HG02981 (cell line): ENCODE results near the gene STIP1.
"Not testable (repeated sequence)": the region's sequence is repeated elsewhere in the genome, so short reads cannot be mapped to it uniquely, and the experiment has no call there.

Experiments
- ATAC-seq: cut with Tn5 transposase; IDR thresholded peaks from one replicate; pipeline ENCODE4 v1.9.1; 2021; ENCODE audit warnings: mild to moderate bottlenecking, moderate library complexity; ENCODE audit not compliant: unreplicated experiment

STIP1 gene

GRCh38 chr11:64157631-64158394 is 28.2 kb upstream of the STIP1 start:
- no peak for ATAC-seq

DNA sequence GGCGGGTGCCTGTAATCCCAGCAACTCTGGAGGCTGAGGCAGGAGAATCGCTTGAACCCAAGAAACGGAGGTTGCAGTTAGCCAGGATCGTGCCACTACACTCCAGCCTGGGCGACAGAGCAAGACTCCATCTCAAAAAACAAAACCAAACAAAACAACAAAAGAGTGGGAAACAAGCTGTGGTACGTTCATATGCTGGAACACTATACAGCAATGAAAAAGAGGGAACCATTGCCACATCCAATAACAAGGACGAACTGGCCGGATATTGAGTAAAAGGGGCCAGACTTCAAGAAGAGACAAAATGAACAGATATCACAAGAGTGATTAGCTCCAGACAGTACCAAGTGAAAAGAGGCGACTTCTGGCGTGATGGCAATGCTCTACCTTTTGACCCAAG is 24.9 kb upstream of the STIP1 start:
- ATAC-seq, result no peak

DNA sequence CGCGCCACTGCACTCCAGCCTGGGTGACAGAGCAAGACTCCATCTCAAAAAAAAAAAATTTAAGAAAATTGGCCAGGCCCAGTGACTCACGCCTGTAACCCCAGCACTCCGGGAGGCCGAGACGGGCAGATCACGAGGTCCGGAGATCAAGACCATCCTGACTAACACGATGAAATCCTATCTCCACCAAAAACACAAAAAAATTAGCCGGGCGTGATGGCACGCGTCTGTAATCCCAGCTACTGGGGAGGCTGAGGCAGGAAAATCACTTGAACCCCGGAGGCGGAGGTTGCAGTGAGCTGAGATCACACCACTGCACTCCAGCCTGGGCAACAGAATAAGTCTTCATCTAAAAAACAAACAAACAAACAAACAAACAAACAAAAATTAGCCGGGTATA is 23.2 kb upstream of the STIP1 start:
- ATAC-seq, result not testable (repeated sequence)

GRCh38 chr11:64163951-64164350 is 22.0 kb upstream of the STIP1 start:
- no peak for ATAC-seq

- no peak for ATAC-seq
Measured at GRCh38 chr11:64164392-64165312, 21.3 kb upstream of the STIP1 start.

GRCh38 chr11:64165481-64165841 is 20.5 kb upstream of the STIP1 start:
- ATAC-seq, result peak; percentile 23

DNA sequence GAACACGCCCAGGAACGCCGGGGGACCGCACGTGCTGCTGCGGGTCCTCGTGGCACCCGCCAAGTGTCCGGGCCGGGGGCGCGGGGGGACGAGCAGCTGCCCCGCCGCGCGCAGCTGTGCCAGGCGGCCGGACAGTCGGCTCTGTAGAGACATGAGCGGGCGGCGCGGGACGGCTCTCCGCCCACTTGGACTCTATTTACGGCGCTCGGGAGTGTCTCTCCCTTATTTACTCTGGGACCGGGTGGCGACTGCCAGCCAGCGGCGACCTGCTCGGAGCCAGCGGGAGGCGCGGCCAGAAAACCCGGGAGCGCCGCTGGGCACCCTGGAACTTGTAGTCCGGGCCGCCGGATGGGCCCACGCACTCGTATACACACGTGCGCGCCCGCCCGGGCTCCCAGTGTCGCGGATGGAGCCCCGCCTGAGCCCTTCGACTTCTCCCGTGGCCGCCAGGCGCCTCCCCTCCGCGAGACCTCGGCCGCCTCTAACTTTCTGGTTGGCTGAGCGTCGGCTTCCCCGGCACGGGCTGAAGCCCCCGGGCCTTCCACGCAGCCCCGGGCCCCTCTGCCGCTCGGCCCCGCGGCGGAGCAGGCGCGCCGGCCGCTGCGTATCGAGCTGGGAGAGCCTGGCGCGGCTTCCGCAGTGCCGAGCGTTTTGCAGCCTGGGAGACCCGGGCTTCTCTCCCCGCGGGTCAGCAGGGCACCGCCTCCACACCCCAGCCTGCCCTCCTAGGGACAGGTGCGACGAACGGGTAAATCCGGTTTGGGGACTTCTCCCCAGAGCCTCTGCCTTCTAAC is 19.9 kb upstream of the STIP1 start, which contains the start of gene MACROD1:
Gene MACROD1, minus strand, starts transcription at position 272 of the 794 bp plus-strand sequence. Its CDS starts 119 bp downstream, at position 153.
- peak; percentile 73 for ATAC-seq

- ATAC-seq, result no peak
Measured at GRCh38 chr11:64170419-64170818, 15.6 kb upstream of the STIP1 start.

- no peak for ATAC-seq
Measured at GRCh38 chr11:64173616-64174355, 12.2 kb upstream of the STIP1 start.

DNA sequence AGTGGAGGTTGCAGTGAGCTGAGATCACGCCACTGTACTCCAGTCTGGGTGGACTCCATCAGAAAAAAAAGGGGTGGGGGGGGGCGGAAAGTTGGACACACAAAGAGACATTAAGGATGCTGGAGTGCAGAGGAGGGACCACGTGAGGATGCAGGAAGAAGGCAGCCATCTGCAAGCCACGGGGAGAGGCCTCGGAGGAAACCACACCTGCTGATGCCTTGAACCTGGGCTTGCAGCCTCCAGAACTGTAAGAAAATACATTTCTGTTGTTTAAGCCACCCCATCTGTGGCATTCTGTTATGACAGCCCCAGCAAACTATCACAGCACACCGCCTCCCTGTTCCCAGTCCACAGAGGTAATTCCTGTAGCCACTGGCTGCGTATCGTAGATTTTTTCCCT is 9.2 kb upstream of the STIP1 start:
- ATAC-seq, result no peak

GRCh38 chr11:64178203-64178602 is 7.8 kb upstream of the STIP1 start:
- ATAC-seq, result no peak

GRCh38 chr11:64178951-64179639 is 6.9 kb upstream of the STIP1 start:
- ATAC-seq, result no peak

DNA sequence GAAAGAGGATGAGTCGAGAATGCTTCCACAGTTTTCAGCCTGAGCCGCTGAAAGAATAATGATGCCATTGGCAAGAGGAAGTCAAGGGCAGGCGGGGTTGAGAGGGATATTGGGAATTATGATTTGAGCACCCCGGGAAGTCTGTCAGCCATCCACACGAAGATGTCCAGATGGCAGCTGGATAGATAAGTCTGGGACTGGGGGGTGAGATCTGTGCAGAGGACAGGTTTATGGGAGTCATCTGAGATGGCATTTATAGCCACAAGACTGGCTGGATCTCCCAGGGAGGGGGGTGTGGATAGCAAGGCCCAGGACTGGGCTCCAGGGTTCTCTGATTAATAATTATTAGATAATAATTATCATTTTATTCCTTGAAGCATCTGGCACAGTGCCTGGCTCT is 5.1 kb upstream of the STIP1 start:
- ATAC-seq, result no peak

DNA sequence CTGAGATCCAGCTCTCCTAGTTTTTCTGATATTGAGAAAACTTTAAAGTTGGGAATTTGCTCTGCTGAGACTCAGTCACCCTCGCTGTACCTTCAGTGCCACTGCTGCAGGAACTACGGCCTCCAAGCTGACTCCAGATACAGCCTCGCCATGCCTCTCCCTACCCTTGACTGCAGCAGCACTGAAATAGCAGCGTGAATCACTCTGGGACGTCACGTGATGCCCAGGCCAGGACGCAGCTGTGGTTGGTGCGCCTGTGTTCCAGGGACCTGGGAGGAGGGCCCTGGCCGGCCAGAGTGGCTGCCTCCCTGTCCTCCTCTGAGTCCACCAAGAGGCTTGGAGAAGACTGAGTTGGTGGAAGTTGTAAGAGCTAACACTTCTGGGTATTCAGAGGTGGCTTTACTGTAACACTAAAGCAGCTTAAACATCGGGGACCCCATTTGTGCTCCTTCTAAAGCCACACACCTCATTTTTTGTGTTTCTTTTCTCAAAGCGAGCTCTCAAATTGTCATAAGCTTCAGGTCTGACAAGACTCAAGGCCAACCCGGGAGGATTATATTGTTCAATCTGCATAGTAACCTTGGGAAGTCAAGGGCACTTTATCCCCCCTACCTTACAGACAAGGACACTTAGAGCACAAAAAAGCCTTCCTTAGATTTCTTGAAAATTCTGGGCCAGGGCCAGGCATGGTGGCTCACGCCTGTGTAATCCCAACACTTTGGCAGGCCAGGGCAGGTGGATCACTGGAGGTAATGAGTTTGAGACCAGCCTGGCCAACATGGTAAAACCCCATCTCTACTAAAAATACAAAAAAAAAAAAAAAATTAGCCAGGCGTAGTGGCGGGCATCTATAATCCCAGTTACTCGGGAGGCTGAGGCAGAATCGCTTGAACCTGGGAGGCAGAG is 4.2 kb upstream of the STIP1 start:
- ATAC-seq, result no peak

GRCh38 chr11:64183890-64184289 is 2.1 kb upstream of the STIP1 start:
- ATAC-seq, result no peak

DNA sequence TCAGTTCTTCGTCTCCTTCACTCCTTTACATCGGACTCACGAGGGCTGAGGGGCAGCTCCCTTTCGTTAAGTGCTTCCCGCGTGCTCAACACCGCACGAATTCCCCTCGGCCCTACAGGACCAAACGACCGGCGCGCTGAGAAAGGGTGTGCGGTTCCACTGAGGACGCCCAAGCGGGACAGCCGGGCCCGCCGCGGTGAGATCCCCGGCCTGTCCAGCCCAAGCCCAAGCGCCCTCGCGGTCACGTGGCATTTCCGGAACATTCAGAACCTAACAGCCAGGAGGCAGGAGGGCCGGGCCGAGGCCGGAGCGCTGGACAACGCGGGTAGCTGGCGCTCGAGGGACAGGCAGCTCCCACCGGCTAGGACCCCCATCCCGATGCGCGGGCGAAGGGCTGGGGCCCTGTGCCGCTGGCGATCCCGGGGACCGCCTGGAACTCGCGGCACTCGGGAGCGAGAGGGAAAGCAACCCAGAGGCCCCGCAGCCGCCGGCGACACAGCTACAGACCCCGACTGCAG is 737 bp upstream of the STIP1 start:
- peak; percentile 11 for ATAC-seq

- no peak for ATAC-seq
Measured at GRCh38 chr11:64186492-64187165, 658 bp downstream of the STIP1 start.

DNA sequence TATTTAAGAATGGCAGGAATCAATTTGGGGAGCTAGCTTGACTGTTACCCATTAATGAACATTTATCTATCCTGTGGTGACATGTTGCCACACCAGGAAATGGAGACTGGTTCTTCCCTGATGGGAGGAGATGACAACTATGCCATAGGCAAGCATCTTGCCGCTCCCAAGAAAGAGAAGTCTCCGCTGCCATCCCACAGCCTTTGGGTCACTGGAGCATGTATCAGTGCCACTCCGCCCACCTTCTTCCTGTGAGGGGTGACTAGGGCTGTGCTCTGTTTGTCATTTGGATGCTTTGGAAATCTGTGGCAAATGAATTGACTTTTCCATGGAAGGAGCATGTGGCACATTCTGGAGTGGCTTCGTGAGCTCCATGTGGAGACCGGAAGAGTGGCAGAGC is 6.5 kb downstream of the STIP1 start:
- ATAC-seq, result no peak
